GM23338 (cell line): ENCODE results near the gene LAPTM4A. TPM values are rescaled to one million over a fixed set of nuclear protein-coding genes. Genes with fewer than 3 reads are reported as not detected.

Experiments
- ATAC-seq: fragments of 200-7000 bp; cut with Tn5 transposase; 3 replicates; pipeline ENCODE4 v1.9.1; 2020
- DNase-seq: peaks from one replicate; pipeline ENCODE4 v3.0.0-alpha.2; 2015; ENCODE audit warnings: low spot score
- H2AFZ ChIP-seq: fragments of 200-600 bp; sonication (generic); 2 replicates; pipeline ENCODE4 v1.8.0; 2016; ENCODE audit warnings: antibody characterized with exemption, mild to moderate bottlenecking, moderate library complexity
- H3F3A ChIP-seq: fragments of 200-600 bp; sonication (generic); replicated peaks from 2 replicates; pipeline ENCODE4 v1.8.0; 2017; ENCODE audit warnings: antibody characterized with exemption, mixed run types, low read depth
- H3K27ac ChIP-seq: fragments of 200-600 bp; sonication (generic); 2 replicates; pipeline ENCODE4 v1.6.1; 2016; ENCODE audit warnings: low read depth
- H3K27me3 ChIP-seq: fragments of 200-600 bp; sonication (generic); 2 replicates; pipeline ENCODE4 v1.8.0; 2016; ENCODE audit warnings: mild to moderate bottlenecking, mixed run types, moderate library complexity; ENCODE audit not compliant: insufficient read depth
- H3K36me3 ChIP-seq: fragments of 200-600 bp; sonication (generic); 2 replicates; pipeline ENCODE4 v1.8.0; 2016; ENCODE audit warnings: mild to moderate bottlenecking; ENCODE audit not compliant: insufficient read depth
- H3K4me1 ChIP-seq: fragments of 200-600 bp; sonication (generic); 2 replicates; pipeline ENCODE4 v1.8.0; 2016; ENCODE audit warnings: mild to moderate bottlenecking, moderate library complexity; ENCODE audit not compliant: insufficient read depth
- H3K4me2 ChIP-seq: fragments of 200-600 bp; sonication (generic); 2 replicates; pipeline ENCODE4 v1.7.1; 2017; ENCODE audit warnings: mixed run types
- H3K4me3 ChIP-seq: fragments of 200-600 bp; sonication (generic); 2 replicates; pipeline ENCODE4 v1.6.1; 2016; ENCODE audit warnings: mixed run types
- H3K79me2 ChIP-seq: fragments of 200-600 bp; sonication (generic); replicated peaks from 2 replicates; pipeline ENCODE4 v1.8.0; 2017; ENCODE audit warnings: mild to moderate bottlenecking; ENCODE audit not compliant: insufficient read depth
- H3K9me2 ChIP-seq: fragments of 200-600 bp; sonication (generic); 2 replicates; pipeline ENCODE4 v1.8.0; 2017; ENCODE audit not compliant: insufficient read depth
- H4K20me1 ChIP-seq: fragments of 200-600 bp; sonication (generic); replicated peaks from 2 replicates; pipeline ENCODE4 v1.8.0; 2017; ENCODE audit warnings: mild to moderate bottlenecking; ENCODE audit not compliant: insufficient read depth
- H3K27ac Mint-ChIP-seq: 2 replicates; pipeline ENCODE4 v1.8.0; 2020; ENCODE audit warnings: inconsistent platforms, mild to moderate bottlenecking, moderate library complexity, mixed read lengths
- H3K27me3 Mint-ChIP-seq: 3 replicates; pipeline ENCODE4 v1.8.0; 2022; ENCODE audit warnings: low read depth, mild to moderate bottlenecking, moderate library complexity, mixed read lengths, inconsistent platforms; ENCODE audit not compliant: insufficient read depth, poor library complexity
- H3K36me3 Mint-ChIP-seq: 3 replicates; pipeline ENCODE4 v1.8.0; 2021; ENCODE audit warnings: low read depth, mild to moderate bottlenecking, inconsistent platforms, moderate library complexity, mixed read lengths
- H3K4me1 Mint-ChIP-seq: 3 replicates; pipeline ENCODE4 v1.8.0; 2020; ENCODE audit warnings: mild to moderate bottlenecking, inconsistent platforms, mixed read lengths
- H3K4me3 Mint-ChIP-seq: 3 replicates; pipeline ENCODE4 v1.8.0; 2021; ENCODE audit warnings: moderate library complexity, mild to moderate bottlenecking, inconsistent platforms, mixed read lengths
- H3K9me3 Mint-ChIP-seq: 3 replicates; pipeline ENCODE4 v1.8.0; 2020; ENCODE audit warnings: moderate library complexity, mild to moderate bottlenecking, inconsistent platforms, mixed read lengths
- CREB1 ChIP-seq: fragments of 250-450 bp; sonication (Bioruptor Pico); IDR thresholded peaks from 2 replicates; pipeline ENCODE4 v1.5.0; 2020; ENCODE audit warnings: low read depth, mild to moderate bottlenecking, moderate library complexity
- ETS1 ChIP-seq: IDR thresholded peaks from 2 replicates; pipeline ENCODE4 v1.6.1; 2016; ENCODE audit warnings: antibody characterized with exemption
- EZH2 ChIP-seq: fragments of 200-600 bp; sonication (generic); IDR thresholded peaks from one replicate; pipeline ENCODE4 v1.8.0; 2017; ENCODE audit warnings: antibody characterized with exemption, mild to moderate bottlenecking, low read depth; ENCODE audit not compliant: unreplicated experiment
- JUNB ChIP-seq: IDR thresholded peaks from one replicate; pipeline ENCODE4 v1.6.1; 2016; ENCODE audit warnings: antibody characterized with exemption; ENCODE audit not compliant: unreplicated experiment
- ZNF114 ChIP-seq: fragments of 250-450 bp; sonication (Bioruptor Pico); IDR thresholded peaks from 2 replicates; pipeline ENCODE4 v1.5.0; 2020; ENCODE audit warnings: mild to moderate bottlenecking, moderate library complexity
- ZNF331 ChIP-seq: fragments of 250-450 bp; sonication (Bioruptor Pico); IDR thresholded peaks from 2 replicates; pipeline ENCODE4 v1.5.0; 2020; ENCODE audit warnings: low read depth, mild to moderate bottlenecking, moderate library complexity
- polyA plus RNA-seq: library from polyadenylated mRNA; unstranded; fragments of >200 nt; fragmentation: Nextera tagmentation; extraction: Ambion mirVana; gene quantifications from 2 replicates; pipeline ENCODE4 v1.2.1, GENCODE V29; 2016
- total RNA-seq: library from RNA; depleted of rRNA; stranded (reverse); fragments of >200 nt; shearing (Covaris generic); gene quantifications from 2 replicates; pipeline ENCODE4 v1.2.3, GENCODE V29; 2014
- TF ChIP-seq, protein P1 (sequence below): fragments of 250-450 bp; sonication (Bioruptor Pico); IDR thresholded peaks from 2 replicates; pipeline ENCODE4 v1.5.0; 2020; ENCODE audit warnings: mild to moderate bottlenecking, moderate library complexity

LAPTM4A gene
- total and polyA plus RNA-seq, 2 experiments from 2014 or later, result 123 to 214 TPM

DNA sequence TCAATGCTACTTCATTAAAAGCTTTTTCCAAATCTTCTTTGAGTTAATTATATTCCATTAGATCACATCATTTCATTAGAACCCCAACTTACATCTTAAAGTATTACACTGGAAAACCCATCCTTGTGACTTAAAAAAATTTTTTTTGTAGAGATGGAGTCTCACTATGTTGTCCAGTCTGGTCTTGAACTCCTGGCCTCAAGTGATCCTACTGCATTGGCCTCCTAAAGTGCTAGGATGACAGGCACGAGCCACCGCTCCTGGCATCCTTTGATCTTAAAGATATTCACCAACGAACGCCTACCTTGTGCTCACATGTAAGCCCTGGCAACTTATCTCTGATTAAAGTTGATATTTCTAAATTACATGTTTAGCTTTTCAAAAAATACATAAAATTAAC, 6.7 kb downstream of the LAPTM4A start:
- no peaks in the 10 kb centered on the region for H3K27me3 ChIP-seq
- peaks cover 100% of the 10 kb centered on the region for H3K79me2 ChIP-seq
- peaks cover 29% of the 10 kb centered on the region for H4K20me1 ChIP-seq
- H3K4me1 ChIP-seq, result peaks cover 21% of the 10 kb centered on the region
- Mint-ChIP-seq H3K36me3 (peaks cover 12% of the 10 kb centered on the region), H3K27me3 (peaks cover 1% of the 10 kb centered on the region), H3K27ac (no peak overlapping the region; the same call in 1 of the 2 replicates), H3K4me1 (peaks cover 19% of the 10 kb centered on the region), H3K4me3 (no peak overlapping the region), H3K9me3 (no peaks in the 10 kb centered on the region)
- H3K27ac ChIP-seq, result no peak overlapping the region
- no peak overlapping the region for H2AFZ ChIP-seq
- no peaks in the 10 kb centered on the region for H3K9me2 ChIP-seq
- H3F3A ChIP-seq, result no peaks in the 10 kb centered on the region
- no peak overlapping the region for H3K4me2 ChIP-seq
- H3K4me3 ChIP-seq, result no peak overlapping the region
- DNase-seq (no peak), ATAC-seq (no peak)
- H3K36me3 ChIP-seq, result peaks cover 11% of the 10 kb centered on the region
- TF ChIP-seq EZH2, result no peak
- TF ChIP-seq ZNF114, result no peak
- TF ChIP-seq ZNF331 (CRISPR knock-in tag), result no peak
- TF ChIP-seq, protein P1, sequence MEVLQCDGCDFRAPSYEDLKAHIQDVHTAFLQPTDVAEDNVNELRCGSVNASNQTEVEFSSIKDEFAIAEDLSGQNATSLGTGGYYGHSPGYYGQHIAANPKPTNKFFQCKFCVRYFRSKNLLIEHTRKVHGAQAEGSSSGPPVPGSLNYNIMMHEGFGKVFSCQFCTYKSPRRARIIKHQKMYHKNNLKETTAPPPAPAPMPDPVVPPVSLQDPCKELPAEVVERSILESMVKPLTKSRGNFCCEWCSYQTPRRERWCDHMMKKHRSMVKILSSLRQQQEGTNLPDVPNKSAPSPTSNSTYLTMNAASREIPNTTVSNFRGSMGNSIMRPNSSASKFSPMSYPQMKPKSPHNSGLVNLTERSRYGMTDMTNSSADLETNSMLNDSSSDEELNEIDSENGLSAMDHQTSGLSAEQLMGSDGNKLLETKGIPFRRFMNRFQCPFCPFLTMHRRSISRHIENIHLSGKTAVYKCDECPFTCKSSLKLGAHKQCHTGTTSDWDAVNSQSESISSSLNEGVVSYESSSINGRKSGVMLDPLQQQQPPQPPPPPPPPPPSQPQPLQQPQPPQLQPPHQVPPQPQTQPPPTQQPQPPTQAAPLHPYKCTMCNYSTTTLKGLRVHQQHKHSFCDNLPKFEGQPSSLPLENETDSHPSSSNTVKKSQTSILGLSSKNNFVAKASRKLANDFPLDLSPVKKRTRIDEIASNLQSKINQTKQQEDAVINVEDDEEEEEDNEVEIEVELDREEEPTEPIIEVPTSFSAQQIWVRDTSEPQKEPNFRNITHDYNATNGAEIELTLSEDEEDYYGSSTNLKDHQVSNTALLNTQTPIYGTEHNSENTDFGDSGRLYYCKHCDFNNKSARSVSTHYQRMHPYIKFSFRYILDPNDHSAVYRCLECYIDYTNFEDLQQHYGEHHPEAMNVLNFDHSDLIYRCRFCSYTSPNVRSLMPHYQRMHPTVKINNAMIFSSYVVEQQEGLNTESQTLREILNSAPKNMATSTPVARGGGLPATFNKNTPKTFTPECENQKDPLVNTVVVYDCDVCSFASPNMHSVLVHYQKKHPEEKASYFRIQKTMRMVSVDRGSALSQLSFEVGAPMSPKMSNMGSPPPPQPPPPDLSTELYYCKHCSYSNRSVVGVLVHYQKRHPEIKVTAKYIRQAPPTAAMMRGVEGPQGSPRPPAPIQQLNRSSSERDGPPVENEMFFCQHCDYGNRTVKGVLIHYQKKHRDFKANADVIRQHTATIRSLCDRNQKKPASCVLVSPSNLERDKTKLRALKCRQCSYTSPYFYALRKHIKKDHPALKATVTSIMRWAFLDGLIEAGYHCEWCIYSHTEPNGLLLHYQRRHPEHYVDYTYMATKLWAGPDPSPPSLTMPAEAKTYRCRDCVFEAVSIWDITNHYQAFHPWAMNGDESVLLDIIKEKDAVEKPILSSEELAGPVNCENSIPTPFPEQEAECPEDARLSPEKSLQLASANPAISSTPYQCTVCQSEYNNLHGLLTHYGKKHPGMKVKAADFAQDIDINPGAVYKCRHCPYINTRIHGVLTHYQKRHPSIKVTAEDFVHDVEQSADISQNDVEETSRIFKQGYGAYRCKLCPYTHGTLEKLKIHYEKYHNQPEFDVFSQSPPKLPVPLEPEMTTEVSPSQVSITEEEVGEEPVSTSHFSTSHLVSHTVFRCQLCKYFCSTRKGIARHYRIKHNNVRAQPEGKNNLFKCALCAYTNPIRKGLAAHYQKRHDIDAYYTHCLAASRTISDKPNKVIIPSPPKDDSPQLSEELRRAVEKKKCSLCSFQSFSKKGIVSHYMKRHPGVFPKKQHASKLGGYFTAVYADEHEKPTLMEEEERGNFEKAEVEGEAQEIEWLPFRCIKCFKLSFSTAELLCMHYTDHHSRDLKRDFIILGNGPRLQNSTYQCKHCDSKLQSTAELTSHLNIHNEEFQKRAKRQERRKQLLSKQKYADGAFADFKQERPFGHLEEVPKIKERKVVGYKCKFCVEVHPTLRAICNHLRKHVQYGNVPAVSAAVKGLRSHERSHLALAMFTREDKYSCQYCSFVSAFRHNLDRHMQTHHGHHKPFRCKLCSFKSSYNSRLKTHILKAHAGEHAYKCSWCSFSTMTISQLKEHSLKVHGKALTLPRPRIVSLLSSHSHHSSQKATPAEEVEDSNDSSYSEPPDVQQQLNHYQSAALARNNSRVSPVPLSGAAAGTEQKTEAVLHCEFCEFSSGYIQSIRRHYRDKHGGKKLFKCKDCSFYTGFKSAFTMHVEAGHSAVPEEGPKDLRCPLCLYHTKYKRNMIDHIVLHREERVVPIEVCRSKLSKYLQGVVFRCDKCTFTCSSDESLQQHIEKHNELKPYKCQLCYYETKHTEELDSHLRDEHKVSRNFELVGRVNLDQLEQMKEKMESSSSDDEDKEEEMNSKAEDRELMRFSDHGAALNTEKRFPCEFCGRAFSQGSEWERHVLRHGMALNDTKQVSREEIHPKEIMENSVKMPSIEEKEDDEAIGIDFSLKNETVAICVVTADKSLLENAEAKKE (CRISPR knock-in tag), result no peak
- no peak for TF ChIP-seq JUNB
- no peak for TF ChIP-seq CREB1
- TF ChIP-seq ETS1, result no peak
